ENCODE data around the gene TOP2A. TPM values are rescaled to one million over a fixed set of nuclear protein-coding genes. Genes with fewer than 3 reads are reported as not detected.

TOP2A gene
- total and polyA plus RNA-seq, 9 of the 15 experiments (the other 6 are each of a cell fraction or from before 2014, with no cell fraction given) = 133 to 347 (median 259) TPM

DNA sequence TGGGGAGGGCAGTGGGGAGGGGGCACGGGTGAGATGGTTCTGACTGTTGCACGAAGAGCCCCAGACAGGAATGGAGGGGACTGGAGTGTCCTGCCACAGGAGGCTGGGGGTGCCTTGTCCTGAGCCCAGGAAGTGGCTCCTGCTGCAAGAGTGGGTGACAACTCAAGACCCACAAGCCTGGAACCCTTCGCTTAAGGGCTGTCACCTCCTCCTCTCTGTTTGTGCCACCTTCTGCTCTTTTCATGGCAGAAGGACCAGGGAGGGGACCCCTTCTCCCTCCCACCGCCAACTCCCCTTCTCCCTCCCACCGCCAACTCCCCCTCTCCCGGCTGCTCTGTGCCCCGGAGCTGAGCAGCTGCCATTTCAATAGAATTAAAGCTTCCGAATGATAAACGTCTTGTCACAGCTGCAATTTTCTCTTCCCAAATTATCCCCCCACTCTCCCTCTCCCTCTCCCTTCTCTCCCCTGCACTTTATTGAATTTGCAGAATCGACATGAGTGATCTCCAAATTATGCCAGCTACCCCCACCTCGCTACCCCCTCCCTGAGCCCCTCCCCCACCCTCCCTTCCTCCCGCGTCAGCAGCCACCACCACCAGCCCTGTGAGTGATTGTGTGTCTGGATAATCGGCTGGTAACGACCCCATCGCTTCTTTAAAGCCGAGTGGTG, 66.9 kb downstream of the TOP2A start:
- POLR2A ChIA-PET = interaction anchor here (1.1 to 1.3 kb wide), 2 partner anchors 13 to 411 kb away, joined by 3 to 4 read pairs; no protein-coding TSS in a partner anchor
- intact Hi-C loops (cut with micrococcal nuclease) = loop anchor here (10.0 kb wide), 1 partner anchor 336 kb away; the partner anchor contains the start of gene CSF3
- in situ Hi-C loops (cut with MboI) = loop anchor here (5.0 to 10.0 kb wide), 3 partner anchors 49 to 336 kb away; partner anchors contain the start of gene CSF3
- TF ChIP-seq, protein P1, sequence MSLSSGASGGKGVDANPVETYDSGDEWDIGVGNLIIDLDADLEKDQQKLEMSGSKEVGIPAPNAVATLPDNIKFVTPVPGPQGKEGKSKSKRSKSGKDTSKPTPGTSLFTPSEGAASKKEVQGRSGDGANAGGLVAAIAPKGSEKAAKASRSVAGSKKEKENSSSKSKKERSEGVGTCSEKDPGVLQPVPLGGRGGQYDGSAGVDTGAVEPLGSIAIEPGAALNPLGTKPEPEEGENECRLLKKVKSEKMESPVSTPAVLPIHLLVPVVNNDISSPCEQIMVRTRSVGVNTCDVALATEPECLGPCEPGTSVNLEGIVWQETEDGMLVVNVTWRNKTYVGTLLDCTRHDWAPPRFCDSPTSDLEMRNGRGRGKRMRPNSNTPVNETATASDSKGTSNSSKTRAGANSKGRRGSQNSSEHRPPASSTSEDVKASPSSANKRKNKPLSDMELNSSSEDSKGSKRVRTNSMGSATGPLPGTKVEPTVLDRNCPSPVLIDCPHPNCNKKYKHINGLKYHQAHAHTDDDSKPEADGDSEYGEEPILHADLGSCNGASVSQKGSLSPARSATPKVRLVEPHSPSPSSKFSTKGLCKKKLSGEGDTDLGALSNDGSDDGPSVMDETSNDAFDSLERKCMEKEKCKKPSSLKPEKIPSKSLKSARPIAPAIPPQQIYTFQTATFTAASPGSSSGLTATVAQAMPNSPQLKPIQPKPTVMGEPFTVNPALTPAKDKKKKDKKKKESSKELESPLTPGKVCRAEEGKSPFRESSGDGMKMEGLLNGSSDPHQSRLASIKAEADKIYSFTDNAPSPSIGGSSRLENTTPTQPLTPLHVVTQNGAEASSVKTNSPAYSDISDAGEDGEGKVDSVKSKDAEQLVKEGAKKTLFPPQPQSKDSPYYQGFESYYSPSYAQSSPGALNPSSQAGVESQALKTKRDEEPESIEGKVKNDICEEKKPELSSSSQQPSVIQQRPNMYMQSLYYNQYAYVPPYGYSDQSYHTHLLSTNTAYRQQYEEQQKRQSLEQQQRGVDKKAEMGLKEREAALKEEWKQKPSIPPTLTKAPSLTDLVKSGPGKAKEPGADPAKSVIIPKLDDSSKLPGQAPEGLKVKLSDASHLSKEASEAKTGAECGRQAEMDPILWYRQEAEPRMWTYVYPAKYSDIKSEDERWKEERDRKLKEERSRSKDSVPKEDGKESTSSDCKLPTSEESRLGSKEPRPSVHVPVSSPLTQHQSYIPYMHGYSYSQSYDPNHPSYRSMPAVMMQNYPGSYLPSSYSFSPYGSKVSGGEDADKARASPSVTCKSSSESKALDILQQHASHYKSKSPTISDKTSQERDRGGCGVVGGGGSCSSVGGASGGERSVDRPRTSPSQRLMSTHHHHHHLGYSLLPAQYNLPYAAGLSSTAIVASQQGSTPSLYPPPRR (CRISPR knock-in tag; IDR thresholded peaks at IDR 0.05; ENCODE audit: borderline replicate concordance) = no peak
- TF ChIP-seq, protein P2, sequence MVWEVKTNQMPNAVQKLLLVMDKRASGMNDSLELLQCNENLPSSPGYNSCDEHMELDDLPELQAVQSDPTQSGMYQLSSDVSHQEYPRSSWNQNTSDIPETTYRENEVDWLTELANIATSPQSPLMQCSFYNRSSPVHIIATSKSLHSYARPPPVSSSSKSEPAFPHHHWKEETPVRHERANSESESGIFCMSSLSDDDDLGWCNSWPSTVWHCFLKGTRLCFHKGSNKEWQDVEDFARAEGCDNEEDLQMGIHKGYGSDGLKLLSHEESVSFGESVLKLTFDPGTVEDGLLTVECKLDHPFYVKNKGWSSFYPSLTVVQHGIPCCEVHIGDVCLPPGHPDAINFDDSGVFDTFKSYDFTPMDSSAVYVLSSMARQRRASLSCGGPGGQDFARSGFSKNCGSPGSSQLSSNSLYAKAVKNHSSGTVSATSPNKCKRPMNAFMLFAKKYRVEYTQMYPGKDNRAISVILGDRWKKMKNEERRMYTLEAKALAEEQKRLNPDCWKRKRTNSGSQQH (CRISPR knock-in tag; IDR thresholded peaks at IDR 0.05) = no peak
- TF ChIP-seq OTX1 (CRISPR knock-in tag; IDR thresholded peaks at IDR 0.05) (no peak), CHCHD3 (CRISPR knock-in tag; IDR thresholded peaks at IDR 0.05) (no peak), TEAD1 (CRISPR knock-in tag; IDR thresholded peaks at IDR 0.05) (no peak), JUNB (CRISPR knock-in tag; conservative IDR thresholded peaks at IDR 0.05) (no peak), BDP1 (IDR thresholded peaks at IDR 0.05; ENCODE audit: insufficient read depth, insufficient read length) (no peak), SOX6 (IDR thresholded peaks at IDR 0.05) (no peak), ZNF197 (CRISPR knock-in tag; IDR thresholded peaks at IDR 0.05; ENCODE audit: low read depth) (no peak), ZNF324 (CRISPR knock-in tag; IDR thresholded peaks at IDR 0.05) (no peak), ZNF274 (IDR thresholded peaks at IDR 0.05; ENCODE audit: borderline replicate concordance, low read depth, low read length) (no peak)
- TF ChIP-seq, protein P3, sequence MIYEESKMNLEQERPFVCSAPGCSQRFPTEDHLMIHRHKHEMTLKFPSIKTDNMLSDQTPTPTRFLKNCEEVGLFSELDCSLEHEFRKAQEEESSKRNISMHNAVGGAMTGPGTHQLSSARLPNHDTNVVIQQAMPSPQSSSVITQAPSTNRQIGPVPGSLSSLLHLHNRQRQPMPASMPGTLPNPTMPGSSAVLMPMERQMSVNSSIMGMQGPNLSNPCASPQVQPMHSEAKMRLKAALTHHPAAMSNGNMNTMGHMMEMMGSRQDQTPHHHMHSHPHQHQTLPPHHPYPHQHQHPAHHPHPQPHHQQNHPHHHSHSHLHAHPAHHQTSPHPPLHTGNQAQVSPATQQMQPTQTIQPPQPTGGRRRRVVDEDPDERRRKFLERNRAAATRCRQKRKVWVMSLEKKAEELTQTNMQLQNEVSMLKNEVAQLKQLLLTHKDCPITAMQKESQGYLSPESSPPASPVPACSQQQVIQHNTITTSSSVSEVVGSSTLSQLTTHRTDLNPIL (CRISPR knock-in tag; IDR thresholded peaks at IDR 0.05) = no peak
- TF ChIP-seq, protein P4, sequence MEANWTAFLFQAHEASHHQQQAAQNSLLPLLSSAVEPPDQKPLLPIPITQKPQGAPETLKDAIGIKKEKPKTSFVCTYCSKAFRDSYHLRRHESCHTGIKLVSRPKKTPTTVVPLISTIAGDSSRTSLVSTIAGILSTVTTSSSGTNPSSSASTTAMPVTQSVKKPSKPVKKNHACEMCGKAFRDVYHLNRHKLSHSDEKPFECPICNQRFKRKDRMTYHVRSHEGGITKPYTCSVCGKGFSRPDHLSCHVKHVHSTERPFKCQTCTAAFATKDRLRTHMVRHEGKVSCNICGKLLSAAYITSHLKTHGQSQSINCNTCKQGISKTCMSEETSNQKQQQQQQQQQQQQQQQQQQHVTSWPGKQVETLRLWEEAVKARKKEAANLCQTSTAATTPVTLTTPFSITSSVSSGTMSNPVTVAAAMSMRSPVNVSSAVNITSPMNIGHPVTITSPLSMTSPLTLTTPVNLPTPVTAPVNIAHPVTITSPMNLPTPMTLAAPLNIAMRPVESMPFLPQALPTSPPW (CRISPR knock-in tag; IDR thresholded peaks at IDR 0.05) = no peak

More for the DNA sequence above, 66.9 kb downstream of the TOP2A start:
- H3K9me3 ChIP-seq (replicated peaks; ENCODE audit: control insufficient read depth, insufficient read depth, low read depth, low read length) = no peaks in the 10 kb centered on the region
- H3K27me3 ChIP-seq (ENCODE audit: control insufficient read depth in 2 of 2, insufficient read depth in 2 of 2, low read length in 2 of 2) = no peaks in the 10 kb centered on the region
- H3K4me3 ChIP-seq = no peak overlapping the region
- H3K4me1 ChIP-seq (replicated peaks in 1 of 2; ENCODE audit: control insufficient read depth in 2 of 2, insufficient read depth in 2 of 2, low read length in 2 of 2) = peaks cover 23 to 67% of the 10 kb centered on the region in 2 experiments
- DNase-seq (ENCODE audit: extremely low read depth in 1 of 4, low spot score in 3 of 4) = no peak
- H3K27ac ChIP-seq (ENCODE audit: extremely low read depth, low read depth, low read length) = no peak overlapping the region
- CTCF ChIA-PET (ENCODE audit: low intra/inter-chr PET ratio) = no interaction called here
- H3K4me2 ChIP-seq (ENCODE audit: insufficient read depth, low read length) = no peak overlapping the region
- no peak overlapping the region for H3K9ac ChIP-seq (ENCODE audit: insufficient read depth in 1 of 2, low read depth in 2 of 2, low read length in 2 of 2)
- FAIRE-seq = no peak
- 65% methylated on average over 7 of the region's 17 CpGs for WGBS (ENCODE audit: insufficient coverage, low coverage, missing lambda C conversion rate)
- H3K9me1 ChIP-seq (ENCODE audit: control insufficient read depth, insufficient read depth, low read length) = no peaks in the 10 kb centered on the region
- peaks cover 31% of the 10 kb centered on the region for H3K79me2 ChIP-seq (ENCODE audit: control insufficient read depth, insufficient read depth, low read length)
- no peak for ATAC-seq
- BruUV-seq (replicated peaks) = no TSS peak
- 0 out of 2 replicates have a peak, but pooled peaks cover 3% of the 10 kb centered on the region for H4K20me1 ChIP-seq (replicated peaks; ENCODE audit: control insufficient read depth, insufficient read depth, low read length)
- H3K36me3 ChIP-seq (ENCODE audit: control insufficient read depth, insufficient read depth, low read length) = peaks cover 60% of the 10 kb centered on the region; the same call in 2 of the 3 replicates
- no peak overlapping the region for H2AFZ ChIP-seq (ENCODE audit: low read depth, low read length)
